NCI-H526 (cell line): Measurements from ENCODE around the gene PLXNA3.

Experiments
- DNase-seq, 2 experiments: peaks; one replicate each; lab custom pipeline; 2025; lab: John Stamatoyannopoulos, UW

Gene PLXNA3

DNA sequence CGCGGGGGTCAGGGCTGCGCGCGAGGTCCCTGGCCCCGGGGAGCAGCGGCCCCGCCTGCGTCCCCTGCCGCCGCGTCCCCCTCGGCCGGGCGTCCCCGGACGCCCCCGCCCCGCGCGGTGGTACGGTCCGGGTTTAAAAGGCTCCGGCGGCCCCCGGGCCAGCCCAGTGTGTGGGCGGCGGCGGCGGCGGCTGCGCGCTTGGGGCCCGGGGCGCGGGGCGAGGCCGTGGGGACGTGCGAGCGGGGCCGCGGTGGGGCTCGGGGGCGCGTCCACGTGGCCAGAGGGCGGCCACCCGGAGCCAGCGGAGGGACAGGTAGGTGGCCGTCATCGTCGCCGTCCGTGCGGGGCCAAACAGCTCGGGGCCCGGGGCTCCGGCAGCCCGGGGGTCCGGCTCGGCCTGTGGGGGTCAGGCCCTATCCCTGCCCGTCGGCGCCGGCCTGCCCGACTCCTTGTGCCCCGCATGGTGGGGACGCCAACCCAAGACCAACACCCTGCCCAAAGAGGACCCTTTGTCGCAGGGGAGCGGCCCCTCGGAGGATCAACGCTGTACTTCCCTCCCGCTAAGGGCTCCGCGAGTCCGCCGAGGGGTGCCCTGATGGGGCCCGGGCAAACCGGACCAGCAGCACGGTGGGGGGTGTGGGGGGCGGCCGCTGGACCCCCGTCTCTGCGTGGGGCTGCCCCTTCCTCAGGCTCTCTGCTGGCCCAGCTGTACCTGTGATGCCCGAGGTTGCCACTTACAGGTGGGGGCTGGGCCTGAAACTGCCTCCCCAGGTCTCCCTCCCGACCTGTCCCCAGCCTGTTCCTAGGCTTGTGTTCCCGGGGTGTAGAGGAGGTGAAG is at the start of gene PLXNA3:
Gene PLXNA3 (plus strand): TSS at position 166 of the 838 bp plus-strand sequence. CDS start 1,903 bp downstream, outside the sequence.
- DNase-seq = peak; percentile 17 to 86

DNA sequence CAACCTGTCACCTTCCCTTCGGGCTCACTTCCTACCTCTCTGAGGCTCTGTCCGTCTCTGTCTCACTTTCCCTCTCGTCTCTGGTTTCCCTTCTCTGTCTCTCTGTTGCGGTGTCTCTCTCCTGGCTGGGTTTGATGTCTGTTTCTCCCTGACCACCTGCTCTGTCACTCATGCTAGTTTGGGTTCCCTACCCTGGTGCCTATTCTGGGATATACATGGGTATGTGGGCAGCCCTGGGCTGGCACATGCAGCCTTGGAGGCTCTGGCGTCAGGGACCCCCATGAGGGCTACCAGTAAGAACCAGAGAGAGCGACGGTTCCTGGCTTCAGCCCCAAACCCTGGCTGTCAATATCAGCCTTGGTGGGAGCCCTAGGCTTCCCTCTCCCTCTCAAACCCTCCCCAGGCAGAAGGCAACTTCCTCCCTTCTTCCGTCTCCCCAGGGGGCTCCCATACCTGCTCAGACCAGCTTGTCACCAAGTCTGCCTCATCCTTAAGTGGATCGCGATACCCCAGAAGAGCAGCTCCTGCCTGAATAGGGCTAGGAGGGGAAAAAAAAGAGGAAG is 49.3 kb upstream of the PLXNA3 start:
- no peak for DNase-seq

DNA sequence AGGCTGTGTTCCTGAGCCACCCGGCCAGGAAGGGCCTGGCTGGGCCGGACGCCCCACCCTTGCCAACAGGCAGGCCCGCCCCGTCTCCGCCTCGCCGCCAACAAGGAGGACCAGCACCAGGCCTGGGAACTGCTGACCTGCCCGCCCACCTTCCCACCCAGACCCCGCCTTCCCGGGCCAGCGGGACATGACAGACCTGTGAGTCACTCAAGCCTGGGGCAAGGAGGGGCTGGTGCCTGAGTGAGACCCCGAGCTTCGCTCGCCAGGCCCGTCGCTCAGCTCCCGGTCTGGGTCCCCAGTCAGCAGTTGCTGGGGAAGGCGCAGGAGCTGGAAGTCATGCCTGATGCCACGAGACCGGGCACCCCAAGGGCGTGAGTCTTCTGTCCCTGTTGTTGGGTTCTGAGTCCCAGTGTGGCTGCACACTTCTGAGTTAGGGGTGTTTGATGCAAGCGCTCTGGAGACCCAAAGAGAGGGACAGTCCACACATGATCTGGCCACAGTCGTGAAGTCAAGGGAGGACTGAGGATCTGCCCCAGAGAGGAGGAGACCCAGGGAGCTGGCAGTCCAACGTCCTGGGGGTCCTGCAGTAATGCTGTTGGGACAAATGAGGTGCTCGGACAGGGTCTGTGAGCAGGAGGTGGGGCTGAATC is 48.7 kb upstream of the PLXNA3 start, which contains the start of gene DNASE1L1:
Gene DNASE1L1 (minus strand): TSS at position 33 of the 650 bp plus-strand sequence. CDS start 3,686 bp downstream, outside the sequence.
- no peak for DNase-seq

DNA sequence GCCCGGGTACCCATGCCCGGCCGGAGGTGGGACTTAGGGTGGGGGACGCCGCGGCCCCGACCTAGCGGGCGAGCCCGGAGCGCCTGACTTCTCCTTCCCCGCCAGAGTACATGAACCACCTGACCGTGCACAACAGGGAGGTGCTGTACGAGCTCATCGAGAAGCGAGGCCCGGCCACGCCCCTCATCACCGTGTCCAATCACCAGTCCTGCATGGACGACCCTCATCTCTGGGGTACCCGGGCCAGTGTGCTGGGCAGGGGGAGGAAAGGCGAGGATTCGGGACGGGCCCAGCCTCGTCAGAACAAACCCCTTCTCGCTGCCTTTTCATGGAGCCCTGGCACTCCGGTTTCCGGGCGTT is 46.1 kb upstream of the PLXNA3 start:
- DNase-seq = peak; percentile 81 to 87

DNA sequence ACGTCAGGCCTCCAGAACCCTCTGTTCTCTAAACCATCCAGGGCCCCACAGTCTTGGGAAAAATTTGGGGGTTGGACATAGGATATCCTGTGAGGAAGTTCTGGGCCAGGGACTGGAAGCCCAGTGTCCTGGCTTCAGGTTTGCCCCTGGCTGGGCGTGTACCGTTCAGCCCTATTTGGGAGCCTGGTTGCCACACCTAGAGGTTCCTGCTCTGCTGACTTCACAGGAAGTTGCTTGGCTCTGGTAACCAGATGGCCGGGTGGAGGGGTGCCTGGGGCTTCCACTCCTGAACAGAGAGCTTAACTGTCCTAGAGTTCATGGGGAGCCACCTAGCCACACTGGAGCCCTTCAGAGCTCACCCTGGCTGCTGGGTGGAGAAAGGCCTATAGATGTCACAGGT is 45.6 kb upstream of the PLXNA3 start:
- no peak for DNase-seq

DNA sequence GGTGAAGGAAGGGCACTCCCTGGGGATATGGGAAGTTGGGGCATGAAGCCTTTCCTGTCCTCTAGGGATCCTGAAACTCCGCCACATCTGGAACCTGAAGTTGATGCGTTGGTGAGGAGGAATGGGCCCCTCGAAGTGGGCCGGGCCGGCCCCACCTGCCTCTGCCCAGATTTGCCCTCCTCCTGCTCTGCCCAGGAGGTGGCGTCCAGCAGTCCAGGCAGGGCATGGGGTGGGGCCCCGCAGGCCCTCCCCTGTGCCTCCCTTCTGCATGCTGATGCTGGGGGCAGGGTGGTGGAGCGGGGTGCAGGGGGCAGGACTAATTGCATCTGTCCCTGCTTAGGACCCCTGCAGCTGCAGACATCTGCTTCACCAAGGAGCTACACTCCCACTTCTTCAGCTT is 44.9 kb upstream of the PLXNA3 start:
- DNase-seq = no peak

DNA sequence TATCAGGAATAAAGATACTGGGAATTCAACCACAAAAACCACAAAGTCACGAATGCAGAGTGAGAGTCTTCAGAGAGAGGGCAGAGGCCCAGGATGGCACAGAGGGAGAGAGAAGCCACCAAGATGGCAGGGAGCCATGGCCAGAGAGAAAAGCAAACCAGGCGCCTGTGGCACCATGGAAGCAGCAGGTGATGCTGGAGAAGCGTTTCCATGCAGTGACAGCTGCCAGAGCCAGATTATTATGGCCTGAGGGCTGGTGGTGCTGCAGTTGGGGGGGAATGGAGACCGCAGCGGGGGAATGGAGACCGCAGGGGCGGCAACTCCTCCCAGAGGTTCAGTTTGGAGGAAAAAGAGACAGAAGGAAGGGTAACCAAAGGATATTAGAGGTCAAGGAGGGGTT is 40.9 kb upstream of the PLXNA3 start:
- no peak for DNase-seq

DNA sequence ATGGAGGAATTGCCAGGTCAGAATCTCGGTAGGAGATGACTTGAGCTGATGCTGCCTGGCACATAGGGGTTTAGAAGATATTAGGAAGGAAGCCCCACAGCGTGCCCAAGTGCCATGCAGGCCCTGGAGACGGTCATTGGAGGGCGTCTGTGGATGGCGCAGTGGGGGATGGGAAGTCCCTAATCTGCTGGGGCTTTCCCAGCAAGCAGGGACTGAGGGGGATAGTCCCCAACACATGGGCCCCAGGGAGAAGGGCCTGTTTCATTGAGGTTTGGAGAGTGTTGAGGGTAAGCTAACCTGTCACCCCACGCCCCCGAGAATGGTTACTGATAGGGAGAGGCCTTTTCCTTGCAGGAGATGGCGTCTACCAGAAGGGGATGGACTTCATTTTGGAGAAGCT is 38.9 kb upstream of the PLXNA3 start:
- DNase-seq = no peak

DNA sequence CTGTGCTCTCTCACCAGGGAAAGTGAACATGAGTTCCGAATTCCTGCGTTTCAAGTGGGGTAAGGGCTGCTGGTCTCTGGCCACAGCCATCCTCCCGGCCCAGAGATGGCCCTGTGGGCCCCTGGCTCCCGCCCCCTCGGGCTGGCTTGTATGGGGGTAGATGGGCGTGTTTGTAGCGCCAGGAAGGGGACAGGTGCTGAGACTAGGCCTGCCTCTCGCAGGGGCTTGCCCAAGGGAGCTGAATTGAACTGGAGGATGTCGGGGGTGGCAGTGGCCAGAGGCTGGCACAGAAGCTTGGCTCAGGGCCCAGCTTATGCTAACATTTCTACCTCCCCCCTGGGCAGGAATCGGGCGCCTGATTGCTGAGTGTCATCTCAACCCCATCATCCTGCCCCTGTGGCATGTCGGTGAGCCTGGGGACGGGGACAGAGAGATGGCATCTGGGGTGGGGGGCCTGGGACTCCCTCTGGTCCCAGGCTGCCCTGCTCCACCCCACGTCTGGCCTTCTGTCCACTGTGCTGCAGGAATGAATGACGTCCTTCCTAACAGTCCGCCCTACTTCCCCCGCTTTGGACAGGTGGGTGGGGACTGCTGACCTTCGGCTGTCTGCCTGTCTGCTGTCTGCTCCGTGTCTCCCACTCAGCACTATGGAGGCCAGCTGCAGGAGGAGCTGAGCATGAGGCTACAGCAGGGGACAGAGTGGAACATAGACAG is 38.2 kb upstream of the PLXNA3 start:
- DNase-seq = no peak

DNA sequence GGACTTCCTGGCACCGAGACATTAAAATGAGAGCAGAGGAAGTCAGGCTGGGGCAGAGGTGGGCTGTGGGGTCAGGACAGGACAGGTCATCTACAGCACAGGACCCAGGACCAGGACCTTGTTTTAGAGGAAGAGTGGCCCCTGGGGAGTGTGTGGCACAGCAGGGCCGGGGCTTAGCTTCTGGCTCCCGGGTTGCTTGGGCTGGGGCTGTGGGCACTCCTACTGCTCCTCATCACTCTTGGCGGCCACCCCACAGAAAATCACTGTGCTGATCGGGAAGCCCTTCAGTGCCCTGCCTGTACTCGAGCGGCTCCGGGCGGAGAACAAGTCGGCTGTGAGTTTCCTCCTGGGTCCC is 37.7 kb upstream of the PLXNA3 start:
- DNase-seq = no peak

DNA sequence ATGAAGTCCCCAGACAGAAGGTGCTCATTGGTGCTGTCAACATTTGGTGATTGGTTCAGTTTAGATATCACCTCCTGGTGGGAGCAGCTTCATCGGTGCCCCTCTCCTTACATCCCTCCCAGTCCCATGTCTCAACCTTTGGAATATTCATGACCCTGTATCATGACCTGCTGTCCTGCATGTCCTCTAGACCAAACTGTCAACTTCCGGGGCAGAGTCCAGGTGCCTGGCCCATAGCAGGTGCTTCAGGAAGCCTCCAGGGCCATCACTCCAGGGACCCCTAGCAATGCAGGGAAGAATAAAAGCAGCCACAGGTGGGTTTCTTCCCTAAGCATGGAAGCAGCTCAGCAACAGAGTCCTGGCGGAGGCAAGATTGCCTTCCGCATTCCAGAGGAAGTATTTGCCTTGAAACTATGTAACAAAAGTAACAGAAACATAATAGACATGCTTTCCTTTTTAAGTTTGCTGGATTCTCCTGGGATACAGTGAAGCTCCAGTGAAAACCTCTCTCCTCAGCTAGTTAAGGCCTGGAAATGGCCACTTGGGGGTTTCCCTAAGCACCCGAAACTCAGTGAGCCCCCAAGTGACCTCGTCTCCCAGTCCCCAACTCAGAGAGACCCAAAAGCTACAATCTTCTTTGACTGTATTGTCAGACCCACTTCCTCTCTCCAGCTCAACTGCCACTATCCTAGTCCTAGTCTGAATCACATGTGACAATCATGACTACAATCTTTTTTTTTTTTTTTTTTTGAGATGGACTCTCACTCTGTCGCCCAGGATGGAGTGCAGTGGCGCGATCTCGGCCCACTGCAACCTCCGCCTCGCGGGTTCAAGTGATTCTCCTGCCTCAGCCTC is 30.9 kb upstream of the PLXNA3 start:
- DNase-seq = no peak

DNA sequence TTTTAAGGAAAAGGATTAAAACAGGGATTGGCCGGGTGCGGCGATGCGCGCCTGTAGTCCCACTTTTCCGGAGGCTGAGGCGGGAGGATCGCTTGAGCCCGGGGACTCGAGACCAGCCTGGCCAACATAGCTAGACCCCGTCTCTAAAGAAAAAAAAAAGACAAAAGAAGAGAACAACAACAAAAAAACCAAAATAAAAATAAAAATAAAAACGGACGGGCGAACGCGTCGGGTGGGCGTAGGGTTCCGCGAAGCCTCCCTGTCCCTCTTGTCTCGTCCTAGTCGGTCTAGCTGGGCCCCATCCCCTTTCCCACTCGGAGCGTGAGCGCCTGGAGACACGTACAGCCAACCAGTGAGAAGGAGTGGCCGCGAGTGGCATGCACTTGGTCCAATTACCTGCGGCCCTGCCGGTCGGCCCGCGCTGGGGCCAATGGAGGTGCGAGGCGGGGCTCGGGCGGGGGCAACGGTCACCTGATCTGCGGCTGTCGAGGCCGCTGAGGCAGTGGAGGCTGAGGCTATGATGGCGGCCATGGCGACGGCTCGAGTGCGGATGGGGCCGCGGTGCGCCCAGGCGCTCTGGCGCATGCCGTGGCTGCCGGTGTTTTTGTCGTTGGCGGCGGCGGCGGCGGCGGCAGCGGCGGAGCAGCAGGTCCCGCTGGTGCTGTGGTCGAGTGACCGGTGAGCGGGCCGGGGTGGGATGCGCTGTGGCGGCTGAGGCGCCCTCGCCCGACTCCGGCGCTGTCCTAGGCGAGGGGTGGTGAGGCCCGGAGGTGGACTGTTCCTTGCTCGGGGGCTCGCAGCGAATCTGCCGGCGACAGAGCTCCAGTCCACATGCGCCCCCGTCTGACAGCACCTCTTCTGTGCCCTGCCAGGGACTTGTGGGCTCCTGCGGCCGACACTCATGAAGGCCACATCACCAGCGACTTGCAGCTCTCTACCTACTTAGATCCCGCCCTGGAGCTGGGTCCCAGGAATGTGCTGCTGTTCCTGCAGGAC is 29.6 kb upstream of the PLXNA3 start, which contains the start of gene ATP6AP1:
Gene ATP6AP1 (plus strand): TSS at position 502 of the 996 bp plus-strand sequence. CDS start 16 bp downstream, at position 518.
- peak; percentile 95 to 99 for DNase-seq

DNA sequence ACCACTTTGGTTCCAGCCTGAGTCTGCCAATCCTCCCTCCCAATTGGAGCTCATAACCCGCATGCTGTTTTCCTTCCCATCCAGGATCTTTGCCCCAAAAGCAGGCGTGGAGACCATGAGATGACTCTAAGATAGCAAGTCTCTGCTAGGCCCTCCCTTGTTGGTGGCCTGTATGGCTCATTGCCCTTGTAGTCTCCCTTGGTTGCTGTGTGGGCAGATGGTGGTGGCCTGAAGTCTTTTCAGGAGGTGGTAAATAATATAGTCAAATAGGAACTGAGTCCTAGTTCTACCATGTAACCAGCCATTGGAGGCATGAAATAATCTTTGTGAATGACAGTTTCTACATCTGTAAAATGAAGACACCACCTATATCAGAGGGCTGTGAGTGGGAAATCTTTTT is 28.4 kb upstream of the PLXNA3 start:
- no peak for DNase-seq

DNA sequence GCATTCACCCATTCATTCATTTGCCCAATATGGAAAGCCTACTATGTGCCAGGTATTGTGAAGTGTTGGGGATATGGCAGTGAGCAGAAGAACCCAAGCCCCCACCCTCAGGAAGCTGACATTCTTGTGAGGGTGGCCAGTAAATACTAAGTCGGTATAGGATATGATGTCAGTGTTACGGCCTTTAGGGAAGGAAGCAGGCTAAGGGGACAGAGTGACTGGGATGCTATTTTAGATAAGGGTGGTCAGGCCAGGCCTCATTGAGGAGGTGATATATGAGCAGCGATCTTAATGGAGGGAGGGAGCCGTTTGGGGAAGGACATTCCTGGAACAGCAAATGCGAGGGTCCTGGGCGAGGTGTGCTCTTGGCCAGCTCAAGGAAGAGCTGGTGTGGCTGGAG is 27.6 kb upstream of the PLXNA3 start:
- DNase-seq = no peak

DNA sequence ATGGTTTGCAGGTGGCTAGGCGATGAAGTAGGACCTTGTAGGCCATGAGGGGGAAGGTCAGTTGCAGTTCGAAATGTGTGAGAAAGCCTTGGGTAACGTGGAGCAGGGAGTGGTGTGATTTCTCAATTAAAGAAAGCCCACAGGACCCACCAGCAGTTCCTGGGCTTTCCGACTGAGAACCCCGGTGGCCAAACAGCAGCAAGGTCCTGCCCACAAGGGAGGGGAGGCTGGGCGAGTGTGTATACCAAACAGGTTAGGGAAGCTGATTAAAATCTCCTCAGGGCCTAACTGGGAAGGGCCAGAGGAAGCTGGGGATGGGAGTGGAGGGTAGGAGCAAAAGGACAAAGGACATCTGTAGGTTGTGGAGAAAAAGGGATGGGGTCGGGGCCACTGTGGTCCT is 27.2 kb upstream of the PLXNA3 start:
- DNase-seq = no peak

DNA sequence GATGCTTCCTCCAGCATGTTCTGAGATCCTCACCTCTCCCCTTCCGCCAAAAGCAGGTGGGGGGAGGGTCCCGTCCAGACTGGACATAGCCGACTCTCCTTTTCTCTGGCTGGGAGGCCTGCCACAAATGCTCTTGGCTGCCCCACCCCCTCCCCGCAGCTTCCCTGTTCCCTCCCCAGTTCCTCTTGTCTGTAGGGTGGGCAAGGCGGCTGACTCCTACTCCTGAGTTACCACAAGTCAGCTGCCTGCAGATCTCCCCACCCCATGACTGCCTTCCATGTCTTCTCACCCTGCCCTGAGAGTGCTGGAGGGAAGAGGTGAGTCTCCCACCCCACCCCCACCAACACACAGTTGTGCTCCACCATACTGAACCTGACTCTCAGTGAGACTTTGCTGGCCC is 26.7 kb upstream of the PLXNA3 start:
- no peak for DNase-seq

DNA sequence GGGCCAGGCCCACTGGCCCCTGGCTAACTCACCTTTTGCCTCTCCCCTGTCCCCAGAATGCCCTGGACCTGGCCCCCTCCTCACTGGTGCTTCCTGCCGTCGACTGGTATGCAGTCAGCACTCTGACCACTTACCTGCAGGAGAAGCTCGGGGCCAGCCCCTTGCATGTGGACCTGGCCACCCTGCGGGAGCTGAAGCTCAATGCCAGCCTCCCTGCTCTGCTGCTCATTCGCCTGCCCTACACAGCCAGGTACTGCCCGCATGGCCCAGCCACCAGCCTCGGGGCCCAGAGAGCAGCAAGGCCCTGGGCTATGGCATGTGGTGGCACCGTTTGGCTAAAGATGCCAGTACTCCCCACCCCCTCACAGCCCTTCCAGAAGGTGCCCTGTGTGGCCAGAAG is 25.9 kb upstream of the PLXNA3 start:
- DNase-seq = no peak

DNA sequence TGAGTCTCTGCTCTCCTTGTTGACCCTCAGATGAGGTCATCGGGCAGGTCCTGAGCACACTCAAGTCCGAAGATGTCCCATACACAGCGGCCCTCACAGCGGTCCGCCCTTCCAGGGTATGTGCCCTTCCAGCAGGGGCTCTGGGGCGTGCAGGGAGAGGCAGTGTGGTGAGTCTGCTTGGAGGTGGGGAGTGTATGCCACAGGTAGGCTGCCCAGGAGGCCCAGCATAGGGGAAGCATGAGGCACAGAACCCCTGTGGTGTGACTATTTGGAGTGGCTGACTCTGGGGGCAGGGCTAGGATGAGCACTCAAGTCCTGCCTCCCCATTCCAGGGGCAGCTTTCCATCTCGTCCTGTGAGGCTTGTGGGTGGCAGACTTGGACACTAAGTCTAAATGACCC is 24.5 kb upstream of the PLXNA3 start:
- no peak for DNase-seq

DNA sequence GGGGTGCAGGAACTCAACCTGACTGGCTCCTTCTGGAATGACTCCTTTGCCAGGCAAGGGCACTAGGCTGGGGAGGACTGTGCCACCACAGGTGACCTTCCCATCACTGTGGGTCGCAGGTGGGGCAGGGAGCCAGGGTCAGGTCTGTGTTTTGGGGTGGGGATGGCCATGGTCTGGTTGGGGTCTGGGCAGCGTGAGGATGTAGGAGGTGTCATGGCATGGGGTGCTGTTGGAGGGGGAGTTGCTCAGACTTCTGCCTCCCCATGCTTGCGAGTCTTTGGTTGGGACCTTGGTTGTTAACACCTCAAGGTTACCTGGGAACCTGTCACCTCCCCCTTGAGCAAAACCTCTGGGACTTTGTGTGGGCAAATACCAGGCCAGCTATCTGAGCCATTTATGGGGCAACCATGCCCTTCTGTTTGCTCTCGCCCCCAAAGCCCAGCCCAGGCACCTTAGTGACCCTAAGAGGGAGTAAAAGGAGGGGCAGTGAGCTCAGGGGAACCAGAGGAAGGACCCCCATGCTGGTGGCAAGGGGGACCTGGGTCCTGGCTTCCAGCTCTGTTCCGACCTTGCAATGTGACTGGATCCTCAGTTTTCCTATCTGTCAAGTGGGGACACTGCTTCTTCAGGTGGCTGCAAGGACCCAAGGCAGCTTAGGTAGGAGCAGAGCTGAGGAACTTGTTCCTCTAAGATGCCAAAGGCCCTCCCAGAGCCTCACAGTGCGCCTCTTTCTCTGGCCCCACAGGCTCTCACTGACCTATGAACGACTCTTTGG is 23.5 kb upstream of the PLXNA3 start:
- no peak for DNase-seq
